ENCODE data around the gene SSBP4. TPM values are rescaled to one million over a fixed set of nuclear protein-coding genes. Genes with fewer than 3 reads are reported as not detected.
A peak's percentile ranks its signal among the peaks of the same experiment; 100 is the strongest.

The SSBP4 gene
- total and polyA plus RNA-seq, 2 of the 8 experiments (the other 6 are each of a cell fraction or from before 2014, with no cell fraction given) = 26.4 to 33.7 TPM

GRCh38 chr19:18437491-18438330, 18.5 kb downstream of the SSBP4 start, which contains the start of gene ISYNA1 (continued):
- TF ChIP-seq CHD7 (IDR thresholded peaks at IDR 0.05; ENCODE audit: insufficient replicate concordance, low read length) = no peak
- no peak for TF ChIP-seq SP2 (IDR thresholded peaks at IDR 0.05; ENCODE audit: low read length)
- TF ChIP-seq HDAC6 (IDR thresholded peaks at IDR 0.05; ENCODE audit: low read depth, low read length) = no peak
- no peak for TF ChIP-seq USF2 (IDR thresholded peaks at IDR 0.05; ENCODE audit: low read length)
- peak; percentile 44; the same call in 1 of the 2 replicates for TF ChIP-seq BACH1 (IDR thresholded peaks at IDR 0.05; ENCODE audit: low read length)
- TF ChIP-seq TAF7 (optimal IDR thresholded peaks at IDR 0.05; ENCODE audit: borderline replicate concordance, low read depth, low read length) = no peak

All from H1 (cell line).